Measurements from ENCODE around the gene CLEC20A. TPM values are rescaled to one million over a fixed set of nuclear protein-coding genes. Genes with fewer than 3 reads are reported as not detected.

The CLEC20A gene
- total and polyA plus RNA-seq, 2 experiments from 2014 or later = not detected

- no peak for TF ChIP-seq REST (IDR thresholded peaks at IDR 0.05; ENCODE audit: unreplicated experiment)
These were observed 33.7 kb upstream of the CLEC20A start (continued) for GRCh38 chr1:178530502-178530901.

- H3K27me3 Mint-ChIP-seq (ENCODE audit: insufficient read depth, low read depth, poor library complexity) = peaks cover 10% of the 10 kb centered on the region
- no peaks in the 10 kb centered on the region; the same call in 2 of the 3 replicates for H3K4me1 Mint-ChIP-seq
- no peaks in the 10 kb centered on the region for H3K36me3 Mint-ChIP-seq (ENCODE audit: low read depth)
- H3K4me2 ChIP-seq = no peak overlapping the region
- H3K27ac ChIP-seq (ENCODE audit: low read depth) = no peak overlapping the region
- H3K36me3 ChIP-seq (ENCODE audit: insufficient read depth) = no peaks in the 10 kb centered on the region
- no peak overlapping the region for H3K27ac Mint-ChIP-seq
- H3K4me3 Mint-ChIP-seq = no peak overlapping the region
- DNase-seq (ENCODE audit: low spot score) (no peak), ATAC-seq (no peak)
- H3F3A ChIP-seq (replicated peaks; ENCODE audit: low read depth) = no peaks in the 10 kb centered on the region
- 0 out of 2 replicates have a peak, but pooled peaks cover 4% of the 10 kb centered on the region for H3K9me2 ChIP-seq (ENCODE audit: insufficient read depth)
- no peaks in the 10 kb centered on the region for H3K27me3 ChIP-seq (ENCODE audit: insufficient read depth)
- H3K4me3 ChIP-seq = no peak overlapping the region
- H4K20me1 ChIP-seq (replicated peaks; ENCODE audit: insufficient read depth) = no peaks in the 10 kb centered on the region
- no peaks in the 10 kb centered on the region for H3K79me2 ChIP-seq (replicated peaks; ENCODE audit: insufficient read depth)
- no peaks in the 10 kb centered on the region; the same call in 2 of the 3 replicates for H3K9me3 Mint-ChIP-seq
- H2AFZ ChIP-seq = no peak overlapping the region
- H3K4me1 ChIP-seq (ENCODE audit: insufficient read depth) = no peaks in the 10 kb centered on the region
- no peak for TF ChIP-seq ETS1 (IDR thresholded peaks at IDR 0.05)
- no peak for TF ChIP-seq REST (IDR thresholded peaks at IDR 0.05; ENCODE audit: unreplicated experiment)
- no peak for TF ChIP-seq CTCF (conservative IDR thresholded peaks at IDR 0.05; ENCODE audit: low read depth in 2 of 2)
- TF ChIP-seq CREB1 (CRISPR knock-in tag; IDR thresholded peaks at IDR 0.05; ENCODE audit: low read depth) = no peak
- no peak for TF ChIP-seq JUNB (IDR thresholded peaks at IDR 0.05; ENCODE audit: unreplicated experiment)
- no peak for TF ChIP-seq ZNF462 (CRISPR knock-in tag; IDR thresholded peaks at IDR 0.05)
- no peak for TF ChIP-seq NANOG (IDR thresholded peaks at IDR 0.05; ENCODE audit: borderline replicate concordance)
- no peak for TF ChIP-seq ZNF114 (CRISPR knock-in tag; IDR thresholded peaks at IDR 0.05)
- TF ChIP-seq POLR2AphosphoS5 (IDR thresholded peaks at IDR 0.05; ENCODE audit: low read depth) = no peak
These were observed 33.3 kb upstream of the CLEC20A start for GRCh38 chr1:178530037-178530402.

Measured in GM23338 (cell line).